Measurements from ENCODE around the gene MYO1F.
A peak's percentile ranks its signal among the peaks of the same experiment; 100 is the strongest.
"Not testable (repeated sequence)": the region's sequence is repeated elsewhere in the genome, so short reads cannot be mapped to it uniquely, and the experiment has no call there.

Gene MYO1F

GRCh38 chr19:8600064-8600463 is 22.8 kb upstream of the MYO1F start:
- DNase-seq (ENCODE audit: low read depth in 2 of 2) = no peak

GRCh38 chr19:8596168-8596567 is 18.9 kb upstream of the MYO1F start:
- no peak for DNase-seq (ENCODE audit: low read depth in 2 of 2)

DNA sequence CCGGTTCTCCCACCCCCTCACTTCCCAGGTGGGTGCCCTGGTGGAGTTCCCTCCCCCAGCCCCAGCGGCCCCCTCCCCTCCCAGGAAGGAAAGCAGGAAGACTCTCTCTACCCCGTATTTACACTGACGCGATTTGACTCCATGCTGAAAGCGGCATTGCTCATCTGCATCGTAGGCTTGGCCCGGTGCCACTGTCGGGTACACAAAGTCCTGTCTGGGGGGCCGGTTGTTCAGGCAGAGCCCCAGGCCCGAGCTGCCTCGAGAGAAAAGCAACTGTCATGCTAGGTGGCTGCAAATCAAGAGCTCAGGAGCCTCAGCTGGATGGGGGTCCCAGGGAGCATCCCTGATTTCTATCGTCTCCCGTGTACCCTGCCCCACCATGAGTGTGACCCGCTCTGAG is 18.4 kb upstream of the MYO1F start:
- DNase-seq (ENCODE audit: low read depth in 2 of 2) = no peak

DNA sequence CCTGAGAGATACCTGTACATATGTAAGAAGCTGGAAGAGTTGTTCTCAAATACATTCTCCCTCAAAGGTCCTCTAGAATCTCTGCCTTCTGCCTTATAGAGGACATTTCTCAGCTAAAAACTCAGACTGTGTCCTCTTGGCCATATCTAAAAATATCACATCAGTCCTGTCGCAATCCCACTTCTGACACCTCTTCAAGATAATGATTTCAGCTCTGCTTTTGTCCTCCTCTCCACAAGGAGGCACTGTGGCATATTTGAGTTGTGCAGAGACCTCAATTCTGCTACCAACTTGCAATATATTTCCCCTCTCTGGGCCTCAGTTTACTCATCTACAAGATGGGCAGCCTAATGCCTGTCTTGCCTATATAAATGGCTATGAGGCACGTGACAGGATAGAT is 16.7 kb upstream of the MYO1F start:
- DNase-seq (ENCODE audit: low read depth in 2 of 2) = no peak

GRCh38 chr19:8592231-8593009 is 15.2 kb upstream of the MYO1F start:
- DNase-seq (ENCODE audit: low read depth in 2 of 2) = peak; percentile 82 to 91

DNA sequence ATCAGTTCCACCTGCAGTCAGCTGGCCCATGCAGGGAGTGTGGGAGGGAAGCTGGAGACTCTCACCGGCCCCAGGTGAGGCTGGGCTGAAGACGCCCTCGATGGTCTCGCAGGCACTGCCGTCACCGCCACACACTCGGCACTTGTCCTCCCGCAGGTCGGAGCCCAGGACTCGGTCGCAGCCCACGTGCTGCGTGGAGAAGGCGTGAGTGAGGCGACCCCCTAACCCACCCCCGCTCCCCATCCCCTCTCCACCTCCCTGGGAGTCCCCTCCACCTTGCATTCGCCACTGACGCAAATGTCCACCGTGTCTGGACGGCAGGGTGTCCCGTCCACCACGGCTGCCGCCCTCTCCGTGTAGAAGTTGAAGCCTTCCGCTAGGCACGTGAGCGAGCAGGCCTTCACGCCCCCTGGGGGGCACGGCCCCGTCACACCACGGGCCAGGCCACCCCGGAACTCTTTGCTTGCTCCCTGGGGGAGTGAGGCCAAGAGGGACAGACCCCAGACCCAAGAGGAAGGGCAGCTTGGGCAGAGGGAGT is 12.0 kb upstream of the MYO1F start:
- DNase-seq (ENCODE audit: low read depth in 2 of 2) = no peak

- no peak for DNase-seq (ENCODE audit: low read depth in 2 of 2)
These were observed 8.9 kb upstream of the MYO1F start for GRCh38 chr19:8585894-8586750.

DNA sequence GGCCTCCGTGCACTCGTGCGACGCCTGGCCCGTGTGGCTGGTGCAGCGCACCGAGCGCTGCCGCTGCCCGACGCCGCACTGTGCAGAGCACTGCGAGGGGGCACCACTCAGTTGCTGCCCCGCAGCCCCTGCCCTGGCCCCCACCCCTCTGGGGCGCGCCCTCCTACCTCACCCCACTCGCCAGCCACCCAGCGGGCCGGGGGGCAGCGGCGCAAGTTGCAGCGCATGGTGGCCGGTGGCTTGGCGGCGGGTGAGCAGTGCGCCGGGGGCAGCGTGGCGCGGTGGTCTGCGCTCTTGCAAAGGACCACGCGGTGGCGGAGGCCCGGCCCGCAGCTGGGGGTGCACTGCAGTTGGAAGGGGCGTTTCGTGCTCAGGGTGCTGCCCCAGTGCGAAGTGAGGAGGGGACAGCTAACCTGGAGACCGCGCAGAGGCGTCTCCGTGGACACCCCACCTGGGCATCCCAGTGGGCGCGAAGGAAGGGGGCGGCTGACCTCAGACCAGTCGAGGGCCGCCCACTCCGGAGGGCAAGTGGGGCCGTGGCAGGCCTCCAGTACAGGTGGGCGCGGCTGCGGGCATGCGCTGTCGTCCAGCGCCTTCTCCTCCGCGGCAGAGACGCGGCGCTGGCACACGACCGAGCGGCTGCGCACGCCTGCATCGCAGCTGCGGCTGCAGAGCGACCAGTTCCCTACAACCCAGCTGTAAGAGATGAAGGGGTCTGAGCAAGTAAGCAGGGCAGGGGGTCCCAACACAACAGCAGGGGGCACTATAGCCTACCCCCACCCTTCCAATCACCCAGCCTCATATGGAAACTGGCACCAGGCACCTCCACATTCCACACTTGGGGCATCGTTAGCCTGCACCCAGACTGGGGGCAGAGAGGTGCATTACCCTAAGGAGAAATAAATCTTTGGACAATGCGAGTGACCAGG is 8.0 kb upstream of the MYO1F start:
- DNase-seq (ENCODE audit: low read depth in 2 of 2) = no peak

GRCh38 chr19:8580710-8581281 is 3.6 kb upstream of the MYO1F start:
- peak; percentile 65 to 66 for DNase-seq (ENCODE audit: low read depth in 2 of 2)

- peak; percentile 44 to 65 for DNase-seq (ENCODE audit: low read depth in 2 of 2)
These were observed 1.5 kb upstream of the MYO1F start for GRCh38 chr19:8578642-8579265.

DNA sequence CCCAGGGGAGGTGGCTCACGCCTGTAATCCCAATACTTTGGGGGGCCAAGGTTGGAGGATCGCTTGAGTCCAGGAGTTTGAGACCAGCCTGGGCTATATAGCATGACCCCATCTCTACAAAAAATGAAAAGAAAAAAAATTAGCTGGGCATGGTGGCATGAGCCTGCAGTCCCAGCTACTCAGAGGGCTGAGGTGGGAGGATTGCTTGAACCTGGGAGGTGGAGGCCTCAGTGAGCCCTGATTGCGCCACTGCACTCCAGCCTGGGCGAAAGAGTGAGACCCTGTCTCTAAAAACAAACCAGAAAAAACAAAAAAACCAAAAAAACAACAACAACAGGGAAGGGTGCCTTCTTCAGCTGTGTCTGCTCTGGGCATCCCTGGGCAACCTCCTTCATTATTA is 499 bp upstream of the MYO1F start:
- DNase-seq (ENCODE audit: low read depth in 2 of 2) = no peak

GRCh38 chr19:8576273-8576993 is 809 bp downstream of the MYO1F start:
- no peak for DNase-seq (ENCODE audit: low read depth in 2 of 2)

- no peak for DNase-seq (ENCODE audit: low read depth in 2 of 2)
These were observed 1.7 kb downstream of the MYO1F start for GRCh38 chr19:8575467-8575997.

DNA sequence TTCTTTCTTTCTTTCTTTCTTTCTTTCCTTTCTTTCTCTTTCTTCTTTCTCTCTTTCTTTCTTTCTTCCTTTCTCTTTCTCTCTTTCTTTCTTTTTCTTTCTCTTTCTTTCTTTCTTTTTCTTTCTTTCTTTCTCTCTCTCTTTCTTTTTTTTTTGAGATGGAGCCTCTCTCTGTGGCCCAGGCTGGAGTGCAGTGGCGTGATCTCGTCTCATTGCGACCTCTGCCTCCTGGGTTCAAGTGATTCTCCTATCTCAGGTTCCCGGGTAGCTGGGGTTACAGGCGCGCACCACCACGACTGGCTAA is 2.7 kb downstream of the MYO1F start:
- DNase-seq (ENCODE audit: low read depth in 2 of 2) = not testable (repeated sequence)

- no peak for DNase-seq (ENCODE audit: low read depth in 2 of 2)
These were observed 3.9 kb downstream of the MYO1F start for GRCh38 chr19:8573316-8573715.

DNA sequence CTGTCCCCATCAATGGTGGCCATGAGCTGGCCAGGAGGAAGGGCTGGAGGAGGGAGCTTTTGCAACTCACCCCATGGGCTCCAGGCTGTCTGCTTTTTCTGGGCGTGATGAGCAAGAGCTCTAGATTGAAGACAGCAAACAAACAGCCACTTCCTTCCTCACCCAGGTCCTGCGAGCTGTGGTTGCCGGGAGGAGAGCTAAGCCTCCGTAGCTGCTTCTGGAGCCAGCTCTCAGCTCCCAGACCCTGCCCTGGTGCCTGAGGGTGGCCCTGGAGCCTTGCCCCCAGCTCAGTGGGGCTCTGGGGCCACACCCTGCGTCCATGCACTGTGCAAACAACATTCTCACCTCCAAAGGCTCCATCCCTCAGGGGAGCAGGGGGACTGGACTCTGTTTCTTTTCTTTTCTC is 6.2 kb downstream of the MYO1F start:
- no peak for DNase-seq (ENCODE audit: low read depth in 2 of 2)

DNA sequence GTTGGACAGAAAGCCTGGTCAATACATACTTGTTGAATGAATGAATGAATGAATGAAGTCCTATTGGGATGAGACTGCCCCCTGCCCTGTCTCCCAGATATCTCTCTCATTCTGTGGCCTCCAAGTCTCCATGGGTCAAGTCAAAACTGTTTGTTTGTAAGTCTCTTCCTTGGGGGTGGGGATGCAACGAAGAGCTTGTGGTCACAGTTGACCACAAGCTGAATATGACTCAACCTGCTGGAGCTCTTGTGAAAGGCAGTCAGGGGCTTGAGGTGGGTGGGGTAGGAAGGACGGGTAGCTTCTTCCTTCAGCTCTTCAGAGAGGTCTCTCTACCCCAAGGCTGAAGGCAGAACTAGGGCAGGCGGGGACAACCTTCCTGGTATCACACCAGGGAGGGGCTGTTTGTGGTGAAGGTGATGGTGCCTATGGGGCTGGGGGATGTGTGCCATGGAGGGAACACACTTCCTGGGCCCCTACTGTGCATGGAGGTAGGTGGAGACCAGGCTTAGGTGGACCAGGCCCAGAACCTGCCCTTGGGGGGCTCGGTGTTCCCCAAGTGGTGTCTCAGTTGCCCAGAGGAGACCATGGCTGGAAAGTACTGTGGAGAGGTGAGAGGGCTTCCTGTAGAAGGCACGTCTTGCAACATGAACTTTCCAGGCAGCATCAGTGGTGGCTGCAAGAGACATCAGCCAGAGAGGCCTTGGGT is 8.0 kb downstream of the MYO1F start:
- DNase-seq (ENCODE audit: low read depth in 2 of 2) = peak; percentile 48 to 56

GRCh38 chr19:8567522-8568172 is 9.6 kb downstream of the MYO1F start:
- no peak for DNase-seq (ENCODE audit: low read depth in 2 of 2)

- no peak for DNase-seq (ENCODE audit: low read depth in 2 of 2)
These were observed 10.4 kb downstream of the MYO1F start for GRCh38 chr19:8566855-8567254.

Measured in stimulated activated CD8-positive, alpha-beta memory T cell treated with anti-CD3 and anti-CD28 coated beads, Interleukin-15, amount 100 ng/mL, for 4 hours (primary cell).